ENCODE measurements around the gene PDE1A.

Gene PDE1A

GRCh38 chr2:182144776-182145165, 282.1 kb downstream of the PDE1A start:
- TF ChIP-seq, protein P1, sequence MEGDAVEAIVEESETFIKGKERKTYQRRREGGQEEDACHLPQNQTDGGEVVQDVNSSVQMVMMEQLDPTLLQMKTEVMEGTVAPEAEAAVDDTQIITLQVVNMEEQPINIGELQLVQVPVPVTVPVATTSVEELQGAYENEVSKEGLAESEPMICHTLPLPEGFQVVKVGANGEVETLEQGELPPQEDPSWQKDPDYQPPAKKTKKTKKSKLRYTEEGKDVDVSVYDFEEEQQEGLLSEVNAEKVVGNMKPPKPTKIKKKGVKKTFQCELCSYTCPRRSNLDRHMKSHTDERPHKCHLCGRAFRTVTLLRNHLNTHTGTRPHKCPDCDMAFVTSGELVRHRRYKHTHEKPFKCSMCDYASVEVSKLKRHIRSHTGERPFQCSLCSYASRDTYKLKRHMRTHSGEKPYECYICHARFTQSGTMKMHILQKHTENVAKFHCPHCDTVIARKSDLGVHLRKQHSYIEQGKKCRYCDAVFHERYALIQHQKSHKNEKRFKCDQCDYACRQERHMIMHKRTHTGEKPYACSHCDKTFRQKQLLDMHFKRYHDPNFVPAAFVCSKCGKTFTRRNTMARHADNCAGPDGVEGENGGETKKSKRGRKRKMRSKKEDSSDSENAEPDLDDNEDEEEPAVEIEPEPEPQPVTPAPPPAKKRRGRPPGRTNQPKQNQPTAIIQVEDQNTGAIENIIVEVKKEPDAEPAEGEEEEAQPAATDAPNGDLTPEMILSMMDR (IDR thresholded peaks at IDR 0.05): no peak

GRCh38 chr2:182144041-182144775, 282.6 kb downstream of the PDE1A start:
- TF ChIP-seq, protein P1 (IDR thresholded peaks at IDR 0.05): no peak

- TF ChIP-seq, protein P1 (IDR thresholded peaks at IDR 0.05): no peak
Measured at GRCh38 chr2:182142062-182142461, 284.8 kb downstream of the PDE1A start.

DNA sequence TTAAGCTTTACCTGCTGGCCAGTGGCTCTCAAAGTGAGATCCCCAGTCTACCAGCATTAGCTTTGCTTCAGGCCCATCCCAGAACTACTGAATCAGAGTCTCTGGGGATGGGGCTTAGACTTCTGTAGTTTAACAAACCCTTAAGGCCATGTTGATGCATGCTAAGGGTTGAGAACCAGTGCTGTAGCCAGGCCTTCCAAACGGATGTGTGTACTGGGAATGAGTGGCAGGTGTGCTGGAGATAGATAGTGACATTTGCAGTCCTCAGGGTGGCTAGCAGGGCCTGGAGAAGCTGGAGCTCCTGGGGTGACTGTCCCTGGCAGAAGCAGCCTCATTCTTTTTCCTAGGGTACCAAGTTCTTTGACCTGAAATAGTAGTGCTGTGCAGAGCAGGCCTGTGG, 292.6 kb downstream of the PDE1A start:
- TF ChIP-seq, protein P1 (IDR thresholded peaks at IDR 0.05): no peak

- TF ChIP-seq, protein P1 (IDR thresholded peaks at IDR 0.05): no peak
Measured at GRCh38 chr2:182133195-182133891, 293.5 kb downstream of the PDE1A start.

DNA sequence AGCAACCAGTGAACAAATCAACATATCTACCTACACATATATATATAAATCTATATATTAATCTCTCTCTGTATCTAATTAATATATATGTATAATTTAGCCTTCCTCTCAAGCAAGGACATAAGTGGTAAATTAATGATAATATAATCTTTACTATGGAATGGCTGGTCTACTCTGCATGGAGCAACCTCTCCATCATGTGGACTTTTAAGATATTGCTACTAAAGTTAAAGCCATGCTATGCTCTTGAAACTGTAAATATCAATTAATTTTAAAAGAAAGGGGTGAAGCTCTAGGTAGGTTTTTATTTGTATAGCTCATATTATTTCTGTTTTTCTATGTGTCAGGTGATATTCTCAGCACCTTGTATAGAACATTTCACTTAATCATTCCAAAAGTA, 294.2 kb downstream of the PDE1A start:
- TF ChIP-seq, protein P1 (IDR thresholded peaks at IDR 0.05): peak; percentile 59

GRCh38 chr2:182128821-182129707, 297.8 kb downstream of the PDE1A start:
- TF ChIP-seq, protein P1 (IDR thresholded peaks at IDR 0.05): no peak

All from LNCAP (cell line).